ENCODE results near the gene PSTPIP2. TPM values are rescaled to one million over a fixed set of nuclear protein-coding genes. Genes with fewer than 3 reads are reported as not detected.

PSTPIP2 gene
- total RNA-seq, result 0.65 and 3.6 TPM in 2 replicates

GRCh38 chr18:46071653-46072375 is at the start of gene PSTPIP2:
Gene PSTPIP2, minus strand, starts transcription at chr18:46072260. Its CDS starts 72 bp downstream, at chr18:46072188.

GRCh38 chr18:46104128-46104911 is 32.3 kb upstream of the PSTPIP2 start, which contains the start of gene HAUS1:
Gene HAUS1, plus strand, starts transcription at chr18:46104385. Its CDS starts 27 bp downstream, at chr18:46104412.

DNA sequence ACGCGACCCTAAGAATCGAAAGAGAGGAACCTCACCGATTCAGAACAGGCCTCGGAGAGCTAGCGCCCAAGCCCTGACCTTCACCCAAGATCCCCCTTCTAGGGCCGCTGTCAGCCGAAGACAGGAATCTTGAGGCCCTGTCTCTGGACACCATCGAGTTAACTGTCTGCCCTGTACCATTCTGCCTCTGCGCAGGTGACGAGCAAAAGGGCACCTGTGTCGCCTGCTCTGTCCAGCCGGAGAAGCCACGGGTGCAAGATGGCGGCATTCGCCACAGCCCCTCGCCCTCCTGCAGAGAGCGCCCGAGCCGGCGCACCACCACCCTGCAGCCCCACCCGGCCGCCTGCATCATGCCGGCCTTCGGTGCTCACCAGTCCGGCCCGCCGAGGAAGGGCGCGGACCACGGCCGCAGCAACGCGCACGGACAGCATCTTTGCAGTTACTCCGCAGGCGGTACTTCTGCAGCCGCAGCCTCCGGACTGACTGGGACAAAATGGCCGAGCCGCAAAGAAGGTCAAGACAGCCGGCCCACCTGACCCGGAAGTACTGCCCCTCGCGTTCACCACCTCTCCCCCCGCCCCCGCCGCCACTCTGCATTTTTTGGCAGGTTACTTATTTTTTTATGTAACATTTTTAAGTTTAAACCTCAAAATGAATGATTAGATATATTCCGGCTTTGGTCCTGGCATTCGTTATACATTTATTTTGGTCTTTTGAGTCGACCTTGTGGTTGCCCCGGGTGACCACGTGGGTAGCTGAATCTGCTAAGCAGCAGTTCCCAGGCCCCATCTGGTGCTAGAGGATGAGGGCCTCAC is 25.9 kb upstream of the PSTPIP2 start, which contains the start of gene ATP5F1A:
TSS of gene ATP5F1A (minus strand) at position 496 of the 815 bp plus-strand sequence. CDS start at position 431, 65 bp downstream.

DNA sequence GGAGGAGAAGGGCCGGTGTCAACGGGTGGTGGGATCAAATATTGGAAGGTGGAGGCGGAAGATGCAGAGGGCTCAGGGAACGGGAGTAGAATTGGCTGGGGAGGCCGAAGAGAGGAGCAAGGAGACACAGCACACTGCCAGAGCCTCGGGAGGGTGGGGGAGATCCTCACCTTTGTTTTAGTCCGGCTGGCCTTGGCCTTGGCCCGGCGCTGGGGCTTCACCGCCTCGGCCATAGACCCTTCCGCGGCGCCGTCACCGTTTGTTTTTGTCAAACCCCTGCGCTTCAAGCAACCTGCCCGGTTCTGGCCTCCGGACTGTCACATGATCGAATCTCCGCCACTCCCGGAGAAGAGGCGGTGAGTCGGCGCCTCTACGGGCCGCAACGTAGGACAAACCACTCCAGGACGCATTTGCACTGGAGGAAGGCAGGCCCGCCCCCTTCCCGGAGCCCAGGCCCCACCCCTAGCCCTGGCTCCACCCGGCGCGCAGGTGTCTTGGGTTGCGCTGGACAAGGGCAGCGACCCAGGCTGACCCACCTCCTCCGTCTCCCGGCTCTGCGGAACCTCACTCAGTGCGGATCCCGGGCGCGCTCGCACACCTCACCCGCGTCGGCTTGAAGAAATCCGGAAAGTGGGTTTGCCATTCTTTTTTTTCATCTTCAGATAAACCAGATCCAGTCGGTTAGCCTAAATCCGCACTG is 104.9 kb downstream of the PSTPIP2 start, which contains the start of gene EPG5:
TSS of gene EPG5 (minus strand) at position 323 of the 700 bp plus-strand sequence. CDS start at position 233, 90 bp downstream.

Other genes with a start within 250 kb of the PSTPIP2 start
- 0.06 TPM in 1 of 2 replicates, not detected in the other for gene SIGLEC15, start 246.6 kb downstream of the PSTPIP2 start, total RNA-seq
- 10.2 and 36.0 TPM in 2 replicates for gene EPG5, start 104.9 kb downstream of the PSTPIP2 start, total RNA-seq
- 536 and 650 TPM in 2 replicates for gene ATP5F1A, start 26.0 kb upstream of the PSTPIP2 start, total RNA-seq
- 31.4 and 43.9 TPM in 2 replicates for gene HAUS1, start 32.1 kb upstream of the PSTPIP2 start, total RNA-seq

Measured in bladder microvascular endothelial cell (primary cell).